Measurements from ENCODE around the gene MAX. TPM values are rescaled to one million over a fixed set of nuclear protein-coding genes. Genes with fewer than 3 reads are reported as not detected.

Gene MAX
- total RNA-seq, 6 experiments from 2014 or later = 15.7 to 38.0 (median 31.7) TPM

DNA sequence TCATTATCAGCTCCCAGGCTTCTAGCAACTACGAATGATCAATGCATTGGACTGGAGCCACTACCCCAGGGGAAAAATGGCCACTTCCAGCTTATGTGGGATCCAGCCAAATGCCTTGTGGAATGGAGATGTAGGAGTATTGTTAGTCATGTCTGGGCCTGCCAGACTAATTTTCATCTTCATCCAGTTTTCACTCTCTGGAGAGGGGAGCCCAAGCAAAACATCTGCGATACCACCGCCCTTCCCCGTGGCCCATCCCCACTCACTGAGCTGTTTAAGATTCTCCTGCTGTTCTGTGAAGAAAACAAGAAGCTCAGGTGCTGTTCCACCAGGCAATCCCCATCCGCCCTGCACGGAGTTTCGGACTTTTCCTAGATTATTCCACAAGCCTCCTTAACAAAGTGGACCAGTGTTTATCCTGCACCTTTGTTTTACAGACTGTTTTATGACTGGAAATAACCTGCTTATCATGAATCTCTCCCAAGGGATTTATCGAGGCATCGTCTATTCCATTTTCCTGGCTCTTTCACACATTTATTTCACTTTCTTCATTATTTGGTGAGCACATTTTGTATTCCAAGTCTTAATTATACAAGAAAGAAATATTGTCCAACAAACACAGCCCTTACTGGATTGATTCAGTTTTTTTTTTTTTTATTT, 35.5 kb upstream of the MAX start:
- no peak for ATAC-seq
- H3K4me3 ChIP-seq = no peak overlapping the region
- H3K36me3 ChIP-seq = no peaks in the 10 kb centered on the region
- H3K4me1 ChIP-seq = no peaks in the 10 kb centered on the region
- DNase-seq = no peak
- intact Hi-C loops (cut with DNase I) = no loop called here
- 75% methylated on average over 9 of the region's 9 CpGs for WGBS (ENCODE audit: insufficient coverage, low coverage, low lambda C conversion rate, missing lambda C conversion rate)
- H3K27me3 ChIP-seq = no peaks in the 10 kb centered on the region
- H3K9me3 ChIP-seq = no peaks in the 10 kb centered on the region
- TF ChIP-seq POLR2A (IDR thresholded peaks at IDR 0.05) (no peak), CTCF (IDR thresholded peaks at IDR 0.05) (no peak)
- H3K27ac ChIP-seq = no peak overlapping the region

DNA sequence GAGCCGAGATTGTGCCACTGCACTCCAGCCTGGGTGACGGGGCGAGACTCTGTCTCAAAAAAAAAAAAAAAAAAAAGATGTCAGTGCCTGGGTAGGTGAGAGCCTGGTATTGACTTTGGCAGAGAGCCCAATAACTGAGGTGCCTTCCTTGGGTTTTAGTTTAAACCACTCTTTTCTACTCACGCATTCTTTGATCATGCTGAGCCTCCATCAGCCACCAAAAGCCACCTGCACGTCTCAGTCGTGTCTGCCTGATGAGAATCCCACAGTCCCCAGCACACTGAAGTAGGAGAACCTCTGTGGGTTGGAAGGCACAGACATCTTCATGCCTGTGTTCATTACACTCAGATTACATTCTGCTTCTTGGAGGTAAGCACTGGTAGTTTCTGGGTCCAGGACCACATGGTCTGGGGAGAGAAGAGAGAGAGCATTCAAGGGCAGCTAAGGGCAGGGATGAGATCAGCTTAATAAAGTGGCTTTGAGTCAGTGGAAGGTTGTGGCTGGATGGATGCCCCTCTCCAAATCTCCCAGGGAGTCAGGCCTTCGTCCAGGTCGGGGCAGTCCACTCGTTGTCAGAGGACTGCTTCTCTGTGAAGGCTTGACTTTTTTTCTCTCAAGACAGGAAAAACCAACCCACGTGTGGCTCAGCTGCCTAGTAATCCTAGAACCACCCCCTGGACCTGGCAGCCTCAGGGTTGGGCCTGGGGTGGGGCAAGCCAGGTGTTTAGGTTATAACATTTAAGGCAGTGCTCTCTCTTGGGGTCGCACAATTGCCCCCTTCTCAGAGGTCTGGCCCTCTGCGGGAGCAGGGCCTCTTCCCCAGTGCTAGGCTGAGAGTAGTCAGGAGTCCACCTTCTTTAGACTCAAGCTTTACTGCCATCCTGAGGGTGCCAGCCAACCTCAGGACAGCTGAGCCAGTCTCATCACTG, 32.6 kb upstream of the MAX start:
- intact Hi-C loops (cut with DNase I) = no loop called here
- H3K9me3 ChIP-seq = no peaks in the 10 kb centered on the region
- no peaks in the 10 kb centered on the region for H3K4me1 ChIP-seq
- H3K27ac ChIP-seq = no peak overlapping the region
- DNase-seq (no peak), ATAC-seq (no peak)
- H3K36me3 ChIP-seq = no peaks in the 10 kb centered on the region
- 80% methylated on average over 1 of the region's 12 CpGs for WGBS (ENCODE audit: insufficient coverage, low coverage, low lambda C conversion rate, missing lambda C conversion rate)
- no peak for TF ChIP-seq POLR2A (IDR thresholded peaks at IDR 0.05)
- TF ChIP-seq CTCF (IDR thresholded peaks at IDR 0.05) = no peak
- no peak overlapping the region for H3K4me3 ChIP-seq
- no peaks in the 10 kb centered on the region for H3K27me3 ChIP-seq

DNA sequence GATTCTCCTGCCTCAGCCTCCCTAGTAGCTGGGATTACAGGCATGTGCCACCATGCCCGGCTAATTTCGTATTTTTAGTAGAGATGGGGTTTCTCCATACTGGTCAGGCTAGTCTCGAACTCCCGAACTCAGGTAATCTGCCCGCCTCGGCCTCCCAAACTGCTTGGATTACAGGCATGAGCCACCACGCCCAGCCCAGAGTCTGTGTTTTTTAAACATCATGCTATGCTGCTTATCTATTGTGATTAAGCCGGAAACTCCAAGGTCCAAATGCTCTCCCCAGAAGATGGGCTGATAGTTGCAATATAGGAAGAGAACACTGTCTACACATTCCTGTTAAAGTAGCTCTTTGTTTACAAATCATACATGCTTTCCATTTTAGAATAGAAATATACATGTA, 30.5 kb upstream of the MAX start:
- no peaks in the 10 kb centered on the region for H3K9me3 ChIP-seq
- no peaks in the 10 kb centered on the region for H3K4me1 ChIP-seq
- ATAC-seq (no peak), DNase-seq (no peak)
- no peak overlapping the region for H3K4me3 ChIP-seq
- no peak overlapping the region for H3K27ac ChIP-seq
- WGBS (ENCODE audit: insufficient coverage, low coverage, low lambda C conversion rate, missing lambda C conversion rate) = 100% methylated on average over 3 of the region's 8 CpGs
- TF ChIP-seq POLR2A (IDR thresholded peaks at IDR 0.05) (no peak), CTCF (IDR thresholded peaks at IDR 0.05) (no peak)
- H3K27me3 ChIP-seq = no peaks in the 10 kb centered on the region
- intact Hi-C loops (cut with DNase I) = no loop called here
- H3K36me3 ChIP-seq = no peaks in the 10 kb centered on the region

GRCh38 chr14:65131301-65131701, 29.0 kb upstream of the MAX start:
- intact Hi-C loops (cut with DNase I) = no loop called here
- DNase-seq (no peak), ATAC-seq (no peak)
- H3K27ac ChIP-seq = no peak overlapping the region
- H3K36me3 ChIP-seq = no peaks in the 10 kb centered on the region
- no peak overlapping the region for H3K4me3 ChIP-seq
- H3K4me1 ChIP-seq = no peaks in the 10 kb centered on the region
- TF ChIP-seq CTCF (IDR thresholded peaks at IDR 0.05) (no peak), POLR2A (IDR thresholded peaks at IDR 0.05) (no peak)
- H3K27me3 ChIP-seq = no peaks in the 10 kb centered on the region
- no peaks in the 10 kb centered on the region for H3K9me3 ChIP-seq
- WGBS (ENCODE audit: insufficient coverage, low coverage, low lambda C conversion rate, missing lambda C conversion rate) = 83% methylated on average over 4 of the region's 7 CpGs

All from right lobe of liver (tissue), 6 donors.